Endothelial cell (in vitro differentiated cells): ENCODE results near the gene CCDC9B. TPM values are rescaled to one million over a fixed set of nuclear protein-coding genes. Genes with fewer than 3 reads are reported as not detected.
A peak's percentile ranks its signal among the peaks of the same experiment; 100 is the strongest.

Source experiments
- DNase-seq: peaks from one replicate; pipeline ENCODE4 v3.0.0; 2021; ENCODE audit warnings: low spot score
- H3K27ac Mint-ChIP-seq: one replicate; pipeline ENCODE4 v1.8.0; 2021; ENCODE audit warnings: mixed read lengths, inconsistent platforms; ENCODE audit not compliant: unreplicated experiment
- H3K27me3 Mint-ChIP-seq: one replicate; pipeline ENCODE4 v1.8.0; 2021; ENCODE audit warnings: mild to moderate bottlenecking, moderate library complexity, mixed read lengths, inconsistent platforms; ENCODE audit not compliant: unreplicated experiment
- H3K36me3 Mint-ChIP-seq: one replicate; pipeline ENCODE4 v1.8.0; 2021; ENCODE audit warnings: mild to moderate bottlenecking, low read depth, mixed read lengths, inconsistent platforms; ENCODE audit not compliant: unreplicated experiment
- H3K4me1 Mint-ChIP-seq: one replicate; pipeline ENCODE4 v1.8.0; 2021; ENCODE audit warnings: mild to moderate bottlenecking, mixed read lengths, inconsistent platforms; ENCODE audit not compliant: unreplicated experiment
- H3K4me3 Mint-ChIP-seq: one replicate; pipeline ENCODE4 v1.8.0; 2021; ENCODE audit warnings: mild to moderate bottlenecking, mixed read lengths, inconsistent platforms; ENCODE audit not compliant: unreplicated experiment
- H3K9me3 Mint-ChIP-seq: one replicate; pipeline ENCODE4 v1.8.0; 2021; ENCODE audit warnings: mixed read lengths, inconsistent platforms; ENCODE audit not compliant: unreplicated experiment
- CTCF ChIP-seq: fragments of 200-600 bp; sonication (generic); IDR thresholded peaks from one replicate; pipeline ENCODE4 v1.5.0; 2021; ENCODE audit warnings: antibody characterized with exemption; ENCODE audit not compliant: unreplicated experiment
- total RNA-seq: library from RNA; stranded (reverse); fragmentation: NEBNext Ultra II Directional; extraction: Animal tissue kit (Norgen Biotek cat#: 25700); gene quantifications from one replicate; pipeline ENCODE4 v1.2.1, GENCODE V29; 2021; ENCODE audit not compliant: unreplicated experiment

Gene CCDC9B
- total RNA-seq, 1 donor from 2014 or later, result 0.92 TPM

- no peak for DNase-seq
- no peak for TF ChIP-seq CTCF
- Mint-ChIP-seq H3K9me3 (no peaks in the 10 kb centered on the region), H3K4me1 (peaks cover 9% of the 10 kb centered on the region), H3K27ac (no peak overlapping the region), H3K27me3 (peaks cover 24% of the 10 kb centered on the region), H3K36me3 (peaks cover 27% of the 10 kb centered on the region), H3K4me3 (no peak overlapping the region)
These were observed 44.7 kb downstream of the CCDC9B start for GRCh38 chr15:40295877-40296560.

GRCh38 chr15:40295297-40295696 is 45.4 kb downstream of the CCDC9B start:
- no peak for DNase-seq
- Mint-ChIP-seq H3K27me3 (peaks cover 21% of the 10 kb centered on the region), H3K4me1 (peaks cover 11% of the 10 kb centered on the region), H3K4me3 (no peak overlapping the region), H3K9me3 (no peaks in the 10 kb centered on the region), H3K27ac (peak overlapping the region; percentile 48), H3K36me3 (peaks cover 22% of the 10 kb centered on the region)
- no peak for TF ChIP-seq CTCF

GRCh38 chr15:40293905-40294895 is 46.5 kb downstream of the CCDC9B start:
- no peak overlapping the region for H3K27ac Mint-ChIP-seq
- no peak overlapping the region for H3K4me3 Mint-ChIP-seq
- no peaks in the 10 kb centered on the region for H3K9me3 Mint-ChIP-seq
- peaks cover 23% of the 10 kb centered on the region for H3K27me3 Mint-ChIP-seq
- DNase-seq, result no peak
- H3K4me1 Mint-ChIP-seq, result peaks cover 11% of the 10 kb centered on the region
- peaks cover 15% of the 10 kb centered on the region for H3K36me3 Mint-ChIP-seq
- TF ChIP-seq CTCF, result no peak

- DNase-seq, result no peak
- H3K27me3 Mint-ChIP-seq, result peaks cover 22% of the 10 kb centered on the region
- no peaks in the 10 kb centered on the region for H3K9me3 Mint-ChIP-seq
- peaks cover 11% of the 10 kb centered on the region for H3K4me1 Mint-ChIP-seq
- H3K4me3 Mint-ChIP-seq, result no peak overlapping the region
- peaks cover 10% of the 10 kb centered on the region for H3K36me3 Mint-ChIP-seq
- TF ChIP-seq CTCF, result no peak
- no peak overlapping the region for H3K27ac Mint-ChIP-seq
These were observed 47.7 kb downstream of the CCDC9B start for GRCh38 chr15:40293006-40293405.
